Tibial artery (tissue), 4 donors: ENCODE data around the gene DESI2.
"Not testable (repeated sequence)": the region's sequence is repeated elsewhere in the genome, so short reads cannot be mapped to it uniquely, and the experiment has no call there.

Experiments used
- DNase-seq, 2 donors: peaks; one replicate each; pipeline ENCODE4 v3.0.0-alpha.2; 2019
- H3K27ac ChIP-seq, 2 donors: fragments of 200-600 bp; sonication (generic) in 1 of 2; 1 replicate in 1 of 2; 2 replicates in 1 of 2; pipeline ENCODE4 v1.5.1; 2018 to 2019; ENCODE audit warnings: mild to moderate bottlenecking in 1 of 2
- H3K27me3 ChIP-seq, 2 donors: fragments of 200-600 bp; sonication (generic) in 1 of 2; one replicate each; pipeline versions ENCODE4 v1.5.1 to v1.6.0; 2016 to 2019
- H3K36me3 ChIP-seq, 3 donors: fragments of 200-600 bp; sonication (generic) in 2 of 3; one replicate each; pipeline ENCODE4 v1.5.1; 2016 to 2019; ENCODE audit warnings: mild to moderate bottlenecking in 2 of 3
- H3K4me1 ChIP-seq, 4 donors: fragments of 200-600 bp; sonication (generic) in 2 of 4; 1 replicate in 3 of 4; 2 replicates in 1 of 4; pipeline ENCODE4 v1.5.1; 2016 to 2019
- H3K4me3 ChIP-seq, 2 donors: fragments of 200-600 bp; sonication (generic) in 1 of 2; 1 replicate in 1 of 2; 2 replicates in 1 of 2; pipeline ENCODE4 v1.5.1; 2018 to 2019; ENCODE audit warnings: mild to moderate bottlenecking in 2 of 2
- H3K9me3 ChIP-seq, 3 donors: fragments of 200-600 bp; sonication (generic) in 1 of 3; one replicate each; pipeline ENCODE4 v1.5.1; 2016 to 2019
- CTCF ChIP-seq, 2 experiments: fragments of 200-600 bp in 1 of 2; fragments of 450-650 bp in 1 of 2; IDR thresholded peaks; one replicate each; pipeline ENCODE4 v1.5.1; 2017 to 2019; ENCODE audit warnings: antibody characterized with exemption in 2 of 2, mild to moderate bottlenecking in 1 of 2, moderate library complexity in 1 of 2
- intact Hi-C: fragments of 100-400 bp; cut with DNase I; formaldehyde crosslinking; loops from one replicate; pipeline ENCODE4 v1.15.0; 2023; ENCODE audit warnings: low total_unique reads

DESI2 gene

GRCh38 chr1:244654108-244655038 lies 1.4 kb downstream of the DESI2 start:
- no peaks in the 10 kb centered on the region for H3K9me3 ChIP-seq
- H3K4me3 ChIP-seq: peak overlapping the region; percentile 81 to 85
- no peaks in the 10 kb centered on the region for H3K27me3 ChIP-seq
- intact Hi-C loops: loop anchor here (5.0 to 10.0 kb wide), 2 partner anchors 202 to 210 kb away; partner anchors contain the start of genes ADSS2 and HNRNPU
- no peaks in the 10 kb centered on the region for H3K36me3 ChIP-seq
- no peak for TF ChIP-seq CTCF (IDR thresholded peaks at IDR 0.05)
- H3K27ac ChIP-seq: peak overlapping the region; percentile 89 to 93
- peaks cover 0 to 55% (median 35%) of the 10 kb centered on the region in 4 donors for H3K4me1 ChIP-seq
- no peak for DNase-seq

- no peak for TF ChIP-seq CTCF (IDR thresholded peaks at IDR 0.05)
- intact Hi-C loops: loop anchor here (10.0 kb wide), 1 partner anchor 210 kb away; the partner anchor contains the start of gene HNRNPU
Measured at GRCh38 chr1:244655186-244655585, 2.3 kb downstream of the DESI2 start.

GRCh38 chr1:244657421-244657820 lies 4.5 kb downstream of the DESI2 start:
- Histone ChIP-seq H3K36me3 (no peaks in the 10 kb centered on the region), H3K4me3 (no peak overlapping the region), H3K4me1 (peaks cover 0 to 72% (median 42%) of the 10 kb centered on the region in 4 donors), H3K27ac (peak overlapping the region; percentile 23 to 43), H3K27me3 (no peaks in the 10 kb centered on the region), H3K9me3 (no peaks in the 10 kb centered on the region)
- intact Hi-C loops: loop anchor here (10.0 kb wide), 1 partner anchor 207 kb away; the partner anchor contains the start of gene HNRNPU
- no peak for TF ChIP-seq CTCF (IDR thresholded peaks at IDR 0.05)
- DNase-seq: no peak

More at GRCh38 chr1:244655186-244655585, 2.3 kb downstream of the DESI2 start:
- no peaks in the 10 kb centered on the region for H3K27me3 ChIP-seq
- no peaks in the 10 kb centered on the region for H3K9me3 ChIP-seq
- H3K27ac ChIP-seq: peak overlapping the region; percentile 89 to 93
- H3K4me3 ChIP-seq: peak overlapping the region in 1 of 2 donors; percentile 81
- peaks cover 0 to 63% (median 41%) of the 10 kb centered on the region in 4 donors for H3K4me1 ChIP-seq
- H3K36me3 ChIP-seq: no peaks in the 10 kb centered on the region
- DNase-seq: no peak

- peaks cover 0 to 80% (median 42%) of the 10 kb centered on the region in 4 donors for H3K4me1 ChIP-seq
Measured at GRCh38 chr1:244659694-244660093, 6.8 kb downstream of the DESI2 start.

GRCh38 chr1:244660595-244660994 lies 7.7 kb downstream of the DESI2 start:
- H3K36me3 ChIP-seq: no peaks in the 10 kb centered on the region
- peak overlapping the region in 1 of 2 donors; percentile 43 for H3K27ac ChIP-seq
- TF ChIP-seq CTCF (IDR thresholded peaks at IDR 0.05): no peak
- no peaks in the 10 kb centered on the region for H3K9me3 ChIP-seq
- peaks cover 0 to 78% (median 39%) of the 10 kb centered on the region in 4 donors for H3K4me1 ChIP-seq
- intact Hi-C loops: no loop called here
- H3K27me3 ChIP-seq: no peaks in the 10 kb centered on the region
- no peak overlapping the region for H3K4me3 ChIP-seq
- no peak for DNase-seq

More at GRCh38 chr1:244659694-244660093, 6.8 kb downstream of the DESI2 start:
- no peaks in the 10 kb centered on the region for H3K27me3 ChIP-seq
- TF ChIP-seq CTCF (IDR thresholded peaks at IDR 0.05): no peak
- H3K4me3 ChIP-seq: no peak overlapping the region
- peak overlapping the region; percentile 26 to 43 for H3K27ac ChIP-seq
- H3K36me3 ChIP-seq: no peaks in the 10 kb centered on the region
- DNase-seq: no peak
- intact Hi-C loops: loop anchor here (10.0 kb wide), 1 partner anchor 205 kb away; the partner anchor contains the start of gene HNRNPU
- no peaks in the 10 kb centered on the region for H3K9me3 ChIP-seq

- H3K27ac ChIP-seq, intact Hi-C loops: not testable (repeated sequence)
Measured at GRCh38 chr1:244661569-244662312, 8.8 kb downstream of the DESI2 start.

More at GRCh38 chr1:244661569-244662312, 8.8 kb downstream of the DESI2 start:
- not testable (repeated sequence) for H3K4me3 ChIP-seq, DNase-seq, H3K9me3 ChIP-seq, H3K36me3 ChIP-seq, H3K27me3 ChIP-seq
- H3K4me1 ChIP-seq: peaks cover 0 to 78% (median 41%) of the 10 kb centered on the region in 4 donors
